Measurements from ENCODE around the gene UBQLNL. TPM values are rescaled to one million over a fixed set of nuclear protein-coding genes. Genes with fewer than 3 reads are reported as not detected.

The UBQLNL gene, protein sequence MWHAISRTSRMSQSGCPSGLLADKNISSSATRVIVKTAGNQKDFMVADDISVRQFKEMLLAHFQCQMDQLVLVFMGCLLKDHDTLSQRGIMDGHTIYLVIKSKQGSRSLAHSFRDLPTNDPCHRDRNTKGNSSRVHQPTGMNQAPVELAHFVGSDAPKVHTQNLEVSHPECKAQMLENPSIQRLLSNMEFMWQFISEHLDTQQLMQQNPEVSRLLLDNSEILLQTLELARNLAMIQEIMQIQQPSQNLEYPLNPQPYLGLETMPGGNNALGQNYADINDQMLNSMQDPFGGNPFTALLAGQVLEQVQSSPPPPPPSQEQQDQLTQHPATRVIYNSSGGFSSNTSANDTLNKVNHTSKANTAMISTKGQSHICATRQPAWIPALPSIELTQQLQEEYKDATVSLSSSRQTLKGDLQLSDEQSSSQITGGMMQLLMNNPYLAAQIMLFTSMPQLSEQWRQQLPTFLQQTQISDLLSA
- 0.03 TPM in 2 of 5 replicates, not detected in the others for total RNA-seq (2022; extraction: Qiagen RNA extraction; ENCODE audit: low read depth)

DNA sequence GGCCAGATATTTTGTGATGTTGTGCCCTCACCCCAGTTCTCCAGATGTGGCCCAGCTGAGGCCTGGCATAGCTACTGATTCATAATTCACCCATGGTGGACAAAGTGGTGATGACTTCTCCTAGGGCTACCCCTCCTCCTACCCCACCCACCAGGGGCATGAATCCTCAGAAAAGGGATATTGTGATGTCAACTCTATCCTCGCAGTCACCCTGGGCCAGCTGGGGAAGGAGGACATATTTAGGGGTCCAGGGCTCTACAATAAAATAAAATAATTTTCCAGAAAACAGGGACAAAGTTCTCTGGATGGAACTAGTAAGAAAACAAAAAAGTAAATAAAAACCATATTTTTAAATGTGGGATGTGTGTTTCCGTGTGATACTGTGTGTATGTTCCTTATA, at the start of gene UBQLNL:
UBQLNL (minus strand) TSS at position 101 of the 400 bp plus-strand sequence. CDS start 258 bp downstream, outside the sequence.

DNA sequence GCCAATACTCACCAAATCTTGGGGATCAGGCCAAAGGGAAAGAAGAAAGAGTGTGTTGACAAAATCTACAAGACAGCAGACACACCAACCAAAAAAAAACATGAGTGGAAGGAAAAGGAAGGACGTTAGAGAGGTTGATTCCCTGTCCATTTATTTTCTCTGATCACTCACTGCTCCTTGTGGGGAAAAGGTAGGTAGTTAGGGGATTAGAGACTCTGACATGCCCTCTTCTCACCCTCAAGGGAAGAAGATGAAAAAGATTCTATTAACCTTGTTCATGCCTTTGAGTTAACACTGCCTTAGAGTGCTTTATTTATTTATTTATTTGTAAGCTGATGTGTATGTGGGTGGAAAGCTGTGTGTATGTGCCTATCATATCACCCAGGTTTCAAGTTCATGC, 31.9 kb upstream of the UBQLNL start, which contains the start of gene OR52H1:
OR52H1 (minus strand) TSS at position 101 of the 400 bp plus-strand sequence. CDS start 3,035 bp downstream, outside the sequence.

DNA sequence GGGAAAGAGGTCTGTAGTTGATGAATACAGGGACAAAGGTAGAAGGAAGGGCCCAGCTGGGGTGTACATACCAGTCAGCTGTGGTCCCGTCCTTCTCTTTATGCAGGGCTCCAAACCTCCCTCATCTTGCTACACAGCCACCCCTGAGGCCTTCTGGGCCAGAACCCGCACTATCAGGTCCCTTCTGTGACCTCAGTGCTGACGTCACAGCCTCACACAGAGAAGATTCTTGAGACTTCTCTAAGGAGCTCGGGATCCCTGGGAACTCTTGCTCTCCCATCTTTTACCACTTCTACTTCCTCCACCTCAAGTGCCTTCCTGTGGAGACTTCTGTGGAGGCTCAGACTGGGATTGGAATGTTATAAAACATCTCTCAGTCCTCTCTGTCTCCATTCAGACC, 6.7 kb downstream of the UBQLNL start, which contains the start of gene UBQLN3:
UBQLN3 (minus strand) TSS at position 155 of the 400 bp plus-strand sequence. CDS start 399 bp downstream, outside the sequence.

DNA sequence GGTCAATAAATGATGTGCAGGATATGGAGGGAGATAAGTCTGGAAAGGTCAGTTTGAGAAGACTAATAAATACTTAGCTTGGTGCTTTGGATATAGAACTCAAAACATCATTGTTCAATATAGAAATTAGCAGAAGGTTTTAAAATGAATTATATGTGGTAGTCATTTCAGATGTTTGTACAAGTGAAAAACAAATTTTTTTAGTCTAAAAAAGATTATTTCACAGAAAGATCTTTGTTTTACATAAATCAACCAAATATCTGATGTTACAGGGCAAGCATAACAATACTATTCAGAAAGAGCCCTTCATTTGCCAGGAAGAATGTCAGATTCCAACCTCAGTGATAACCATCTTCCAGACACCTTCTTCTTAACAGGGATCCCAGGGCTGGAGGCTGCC, 28.1 kb downstream of the UBQLNL start, which contains the start of gene OR52D1:
OR52D1 (plus strand) TSS at position 301 of the 400 bp plus-strand sequence; CDS start at position 323, 22 bp downstream.

Other genes with a start within 250 kb of the UBQLNL start
- gene HBE1, start 246.8 kb downstream of the UBQLNL start, total RNA-seq (2022; extraction: Qiagen RNA extraction; ENCODE audit: low read depth), result not detected in 5 replicates
- not detected in 5 replicates for gene OR51B4, start 214.8 kb downstream of the UBQLNL start, total RNA-seq (2022; extraction: Qiagen RNA extraction; ENCODE audit: low read depth)
- gene OR51B2, start 192.4 kb downstream of the UBQLNL start, total RNA-seq (2022; extraction: Qiagen RNA extraction; ENCODE audit: low read depth), result not detected in 5 replicates
- not detected in 5 replicates for gene OR51B5, start 173.2 kb downstream of the UBQLNL start, total RNA-seq (2022; extraction: Qiagen RNA extraction; ENCODE audit: low read depth)
- gene OR51B6, start 165.2 kb downstream of the UBQLNL start, total RNA-seq (2022; extraction: Qiagen RNA extraction; ENCODE audit: low read depth), result not detected in 5 replicates
- gene OR51M1, start 132.9 kb downstream of the UBQLNL start, total RNA-seq (2022; extraction: Qiagen RNA extraction; ENCODE audit: low read depth), result not detected in 5 replicates
- not detected in 5 replicates for gene OR51Q1, start 94.6 kb downstream of the UBQLNL start, total RNA-seq (2022; extraction: Qiagen RNA extraction; ENCODE audit: low read depth)
- gene OR51I1, start 75.2 kb downstream of the UBQLNL start, total RNA-seq (2022; extraction: Qiagen RNA extraction; ENCODE audit: low read depth), result not detected in 5 replicates
- gene OR51I2, start 67.4 kb downstream of the UBQLNL start, total RNA-seq (2022; extraction: Qiagen RNA extraction; ENCODE audit: low read depth), result not detected in 5 replicates
- not detected in 5 replicates for gene OR52D1, start 28.0 kb downstream of the UBQLNL start, total RNA-seq (2022; extraction: Qiagen RNA extraction; ENCODE audit: low read depth)
- not detected in 5 replicates for gene UBQLN3, start 6.7 kb downstream of the UBQLNL start, total RNA-seq (2022; extraction: Qiagen RNA extraction; ENCODE audit: low read depth)
- gene OR52H1, start 31.8 kb upstream of the UBQLNL start, total RNA-seq (2022; extraction: Qiagen RNA extraction; ENCODE audit: low read depth), result not detected in 5 replicates
- not detected in 5 replicates for gene OR52B6, start 64.2 kb upstream of the UBQLNL start, total RNA-seq (2022; extraction: Qiagen RNA extraction; ENCODE audit: low read depth)
- gene TRIM6, start 79.9 kb upstream of the UBQLNL start, total RNA-seq (2022; extraction: Qiagen RNA extraction; ENCODE audit: low read depth), result 11.4 to 16.0 TPM (median 13.3 TPM) in 5 replicates
- 3.1 to 4.0 TPM (median 3.4 TPM) in 5 replicates for gene TRIM34, start 108.3 kb upstream of the UBQLNL start, total RNA-seq (2022; extraction: Qiagen RNA extraction; ENCODE audit: low read depth)
- 12.7 to 15.0 TPM (median 12.9 TPM) in 5 replicates for gene TRIM5, start 168.4 kb upstream of the UBQLNL start, total RNA-seq (2022; extraction: Qiagen RNA extraction; ENCODE audit: low read depth)
- 0.42 to 1.0 TPM (median 0.66 TPM) in 5 replicates for gene TRIM22, start 173.1 kb upstream of the UBQLNL start, total RNA-seq (2022; extraction: Qiagen RNA extraction; ENCODE audit: low read depth)
- gene OR56B1, start 219.7 kb upstream of the UBQLNL start, total RNA-seq (2022; extraction: Qiagen RNA extraction; ENCODE audit: low read depth), result not detected in 5 replicates
- gene OR52N4, start 237.5 kb upstream of the UBQLNL start, total RNA-seq (2022; extraction: Qiagen RNA extraction; ENCODE audit: low read depth), result not detected in 5 replicates